ENCODE measurements around the gene PNPLA3.

Gene PNPLA3

GRCh38 chr22:43890901-43891331 is 32.7 kb upstream of the PNPLA3 start:
- H3K4me3 ChIP-seq (ENCODE audit: low read depth, low read length), result no peak overlapping the region
- no peak for TF ChIP-seq CTCF (IDR thresholded peaks at IDR 0.05; ENCODE audit: low read depth, low read length, missing control alignments)
- DNase-seq (ENCODE audit: low read depth), result no peak

GRCh38 chr22:43891360-43892182 is 32.0 kb upstream of the PNPLA3 start, which contains the start of gene PNPLA5:
TSS of gene PNPLA5 (minus strand) at chr22:43892013. CDS start at chr22:43891880, 133 bp downstream.
- H3K4me3 ChIP-seq (ENCODE audit: low read depth, low read length), result no peak within 1 kb of the TSS
- no peak for DNase-seq (ENCODE audit: low read depth)
- no peak for TF ChIP-seq CTCF (IDR thresholded peaks at IDR 0.05; ENCODE audit: low read depth, low read length, missing control alignments)

- no peak for DNase-seq (ENCODE audit: low read depth)
- TF ChIP-seq CTCF (IDR thresholded peaks at IDR 0.05; ENCODE audit: low read depth, low read length, missing control alignments), result no peak
- no peak overlapping the region for H3K4me3 ChIP-seq (ENCODE audit: low read depth, low read length)
These were observed 31.3 kb upstream of the PNPLA3 start for GRCh38 chr22:43892183-43892894.

- H3K4me3 ChIP-seq (ENCODE audit: low read depth, low read length), result no peak overlapping the region
- no peak for TF ChIP-seq CTCF (IDR thresholded peaks at IDR 0.05; ENCODE audit: low read depth, low read length, missing control alignments)
These were observed 30.3 kb upstream of the PNPLA3 start for GRCh38 chr22:43893266-43893665.

GRCh38 chr22:43894122-43894521 is 29.5 kb upstream of the PNPLA3 start:
- no peak for TF ChIP-seq CTCF (IDR thresholded peaks at IDR 0.05; ENCODE audit: low read depth, low read length, missing control alignments)
- no peak for DNase-seq (ENCODE audit: low read depth)
- H3K4me3 ChIP-seq (ENCODE audit: low read depth, low read length), result no peak overlapping the region

More at GRCh38 chr22:43893266-43893665, 30.3 kb upstream of the PNPLA3 start:
- no peak for DNase-seq (ENCODE audit: low read depth)

DNA sequence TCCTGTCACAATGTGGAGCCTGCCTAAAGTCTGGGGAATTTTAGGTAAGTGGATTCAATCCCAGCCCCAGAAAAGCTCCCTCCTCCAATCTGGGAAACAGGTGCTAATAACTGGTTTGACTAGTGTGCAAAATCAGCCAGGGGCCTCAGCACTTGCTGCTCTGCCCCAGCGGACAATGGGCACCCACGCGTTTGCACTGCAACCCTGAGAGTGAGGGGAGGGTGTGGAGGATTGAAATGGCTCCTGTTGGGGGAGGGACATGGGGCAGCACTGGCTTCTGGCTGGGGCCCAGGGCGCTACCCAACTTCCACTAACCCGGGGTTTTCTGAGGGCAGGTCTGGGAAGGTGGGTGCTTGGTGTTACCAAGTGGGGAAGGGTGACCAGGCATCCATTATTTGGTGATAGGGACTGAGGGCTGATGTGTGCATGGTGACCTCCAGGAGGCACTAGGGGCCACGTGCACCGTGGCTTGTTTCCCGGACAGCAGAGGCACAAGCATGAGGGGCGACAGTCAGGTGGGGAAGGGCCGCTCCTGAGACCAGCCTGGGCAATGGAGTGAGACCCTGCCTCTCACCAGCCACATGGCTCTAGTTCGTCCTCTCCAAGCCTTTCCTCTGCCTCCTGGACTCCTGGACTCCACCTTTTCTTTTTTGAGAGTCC is 27.5 kb upstream of the PNPLA3 start:
- TF ChIP-seq CTCF (IDR thresholded peaks at IDR 0.05; ENCODE audit: low read depth, low read length, missing control alignments), result no peak
- no peak for DNase-seq (ENCODE audit: low read depth)
- no peak overlapping the region for H3K4me3 ChIP-seq (ENCODE audit: low read depth, low read length)
